T-helper 2 cell (primary cell): ENCODE measurements around the gene CHIT1.

Source experiments
- DNase-seq, 5 experiments: peaks; one replicate each; pipeline versions ENCODE4 v3.0.0 to v3.0.0-alpha.2; 2012 to 2022

The CHIT1 gene

GRCh38 chr1:203187689-203188264 is 41.7 kb downstream of the CHIT1 start:
- DNase-seq: no peak

- no peak for DNase-seq
Measured at GRCh38 chr1:203187304-203187685, 42.2 kb downstream of the CHIT1 start.

- no peak for DNase-seq
Measured at GRCh38 chr1:203186446-203187303, 42.8 kb downstream of the CHIT1 start, which contains the start of gene CHI3L1. CHI3L1 (minus strand) TSS chr1:203186704; CDS start chr1:203186623, 81 bp downstream.

- DNase-seq: no peak
Measured at GRCh38 chr1:203186091-203186445, 43.4 kb downstream of the CHIT1 start.

DNA sequence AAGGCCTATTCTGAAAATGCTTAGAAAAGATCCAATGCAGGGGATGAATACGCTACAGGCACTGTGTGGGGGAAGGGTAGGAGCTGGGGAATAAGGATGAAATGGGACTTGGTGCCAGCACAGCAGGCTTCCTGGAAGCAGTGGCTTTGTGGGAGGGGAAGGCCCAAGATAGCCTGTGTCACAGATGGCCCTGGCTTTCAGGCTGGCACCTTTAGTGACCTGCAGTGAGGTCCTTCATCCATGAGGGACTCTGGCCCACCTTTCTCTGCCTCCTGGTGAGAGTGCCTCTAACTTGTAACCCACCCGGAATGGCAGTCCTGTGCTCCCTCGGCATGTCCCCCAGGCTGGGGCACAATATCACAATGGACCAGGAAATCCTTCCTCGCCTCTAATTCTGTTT is 43.9 kb downstream of the CHIT1 start:
- no peak for DNase-seq

DNA sequence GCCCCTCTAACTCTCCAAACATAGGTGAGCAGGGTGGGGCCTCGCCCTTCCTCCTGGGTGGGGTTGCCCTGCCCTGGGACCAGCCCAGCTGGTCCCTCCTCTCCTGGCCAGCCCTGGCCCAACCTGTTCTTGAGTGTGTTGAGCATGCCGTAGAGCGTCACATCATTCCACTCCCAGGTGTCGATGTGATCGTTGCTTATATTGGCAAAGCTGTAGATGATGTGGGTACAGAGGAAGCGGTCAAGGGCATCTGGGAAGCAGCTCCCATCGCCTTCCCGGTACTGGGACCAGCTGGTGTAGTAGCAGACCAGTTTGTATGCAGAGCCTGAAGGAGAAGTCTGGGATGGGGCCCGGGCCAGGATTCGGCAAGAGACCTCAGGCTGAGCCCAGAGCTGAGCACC is 44.4 kb downstream of the CHIT1 start:
- no peak for DNase-seq

GRCh38 chr1:203184467-203184866 is 45.0 kb downstream of the CHIT1 start:
- no peak for DNase-seq

DNA sequence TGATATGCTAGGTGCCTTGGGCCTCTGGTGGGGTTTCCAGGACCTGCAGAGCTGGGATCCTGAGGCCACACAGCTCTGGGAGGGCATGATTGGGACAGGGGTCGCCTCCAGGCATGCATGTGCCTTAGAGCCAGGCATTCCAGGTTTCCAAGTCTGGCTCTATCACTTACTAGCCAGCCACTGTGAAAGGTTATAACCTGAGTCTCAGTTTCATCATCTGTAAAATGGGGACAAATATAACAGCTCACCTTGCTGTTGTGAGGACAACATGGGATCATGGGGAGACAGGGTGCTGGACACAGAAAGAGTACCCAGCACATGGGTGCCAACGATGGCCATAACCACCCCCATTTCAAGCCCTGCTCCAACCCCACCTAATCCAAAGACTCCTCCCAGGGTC is 45.6 kb downstream of the CHIT1 start:
- no peak for DNase-seq

DNA sequence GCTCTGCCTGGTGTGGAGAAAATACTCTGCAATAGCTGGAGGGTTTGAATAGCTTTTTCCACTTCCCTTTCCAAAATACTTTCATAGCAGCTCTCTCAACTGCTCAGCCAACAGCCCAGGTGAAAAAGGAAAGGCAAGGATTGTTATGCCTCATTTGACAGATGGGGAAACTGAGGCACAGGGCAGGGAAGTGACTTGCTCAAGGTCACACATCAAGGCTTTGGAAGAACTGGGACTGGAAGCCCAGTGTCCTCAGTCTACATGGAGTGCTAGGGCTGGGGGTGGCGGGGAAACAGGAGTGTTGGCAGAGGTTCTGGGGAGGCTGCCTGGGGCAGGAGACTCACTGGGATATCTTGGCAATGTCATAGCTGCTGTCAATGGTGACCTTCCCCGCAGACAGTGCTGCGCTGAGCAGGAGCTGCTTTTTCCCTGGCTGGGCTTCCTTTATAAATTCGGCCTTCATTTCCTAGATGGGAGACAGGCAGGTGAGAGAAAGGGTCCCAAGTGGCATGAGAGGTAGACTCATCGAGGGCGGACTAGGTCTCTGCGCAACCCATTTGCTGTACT is 47.0 kb downstream of the CHIT1 start:
- DNase-seq: no peak

GRCh38 chr1:203181586-203182386 is 47.7 kb downstream of the CHIT1 start:
- no peak for DNase-seq

GRCh38 chr1:203180611-203181330 is 48.7 kb downstream of the CHIT1 start:
- DNase-seq: no peak

DNA sequence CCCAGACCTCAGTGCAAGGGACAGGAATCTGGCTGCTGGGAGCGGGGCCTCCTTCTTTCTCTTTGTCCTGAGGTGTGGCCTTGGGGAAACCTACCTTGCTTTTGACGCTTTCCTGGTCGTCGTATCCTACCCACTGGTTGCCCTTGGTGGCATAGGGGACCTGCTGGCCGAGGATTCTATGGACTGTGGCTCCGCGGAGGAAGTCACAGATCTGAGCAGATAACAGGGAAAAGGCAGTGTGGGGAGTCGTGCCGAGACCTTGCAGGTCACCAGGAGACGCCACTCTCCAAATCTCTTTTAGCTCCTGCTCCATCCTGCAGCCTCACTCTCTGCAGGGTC is 49.8 kb downstream of the CHIT1 start:
- DNase-seq: no peak

DNA sequence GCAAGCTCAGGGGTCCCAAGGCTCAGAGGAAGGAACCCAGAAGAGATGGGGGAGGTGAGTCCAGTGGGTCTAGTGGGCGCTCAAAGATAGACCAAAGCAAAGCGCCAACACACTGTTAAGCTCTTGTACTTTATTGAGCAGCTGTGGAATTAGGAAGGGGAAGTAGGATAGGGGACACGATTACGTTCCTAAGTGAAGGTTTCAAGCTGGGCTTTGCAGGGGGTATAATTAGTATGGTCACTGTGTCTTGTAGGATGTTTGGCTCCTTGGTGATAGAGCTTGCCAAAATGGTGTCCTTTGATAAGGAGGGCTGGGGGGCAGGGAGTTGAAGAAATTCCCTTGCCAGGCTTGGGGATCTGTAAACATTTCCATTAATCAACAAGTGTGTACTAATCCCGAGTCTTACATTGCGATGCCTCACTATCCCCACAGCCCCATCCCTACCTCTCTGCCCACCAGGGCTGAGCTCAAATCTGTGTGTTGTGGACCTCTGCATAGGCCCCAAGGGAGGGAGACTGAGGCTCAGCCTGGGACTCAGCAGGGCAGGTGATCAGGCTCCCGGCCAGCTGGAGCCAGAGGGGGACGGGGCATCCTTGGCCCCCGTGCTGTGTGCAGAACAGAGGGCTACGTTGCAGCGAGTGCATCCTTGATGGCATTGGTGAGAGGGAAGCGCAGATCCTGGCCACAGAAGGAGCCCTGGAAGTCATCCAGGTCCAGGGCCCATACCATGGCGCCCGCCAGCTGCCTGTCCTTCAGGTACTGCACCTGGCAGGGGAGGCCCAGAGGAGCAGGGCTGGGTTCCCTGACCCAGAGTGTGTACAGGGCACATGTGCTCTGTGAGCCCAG is 50.4 kb downstream of the CHIT1 start:
- DNase-seq: no peak

DNA sequence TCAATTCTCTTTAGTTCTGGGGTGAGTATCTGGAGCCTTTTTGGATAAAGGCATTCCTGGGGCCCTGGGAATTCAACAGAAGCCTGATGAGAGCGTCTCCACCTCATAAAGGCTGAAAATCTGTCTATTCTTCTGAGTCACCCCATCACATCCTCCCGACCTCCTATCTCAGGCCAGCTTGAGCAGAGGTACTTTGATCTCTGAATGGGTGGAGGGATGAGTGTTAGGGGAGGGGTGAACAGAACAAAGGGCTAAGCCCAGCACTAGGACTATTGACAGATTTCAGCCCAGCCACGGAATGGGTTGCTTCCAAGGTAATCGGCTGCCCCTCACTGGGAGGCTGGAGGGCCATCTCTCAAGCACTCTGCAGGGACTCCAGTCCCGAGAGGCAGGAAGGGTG is 51.4 kb downstream of the CHIT1 start:
- DNase-seq: no peak

GRCh38 chr1:203177470-203178039 is 51.9 kb downstream of the CHIT1 start:
- no peak for DNase-seq

- DNase-seq: no peak
Measured at GRCh38 chr1:203177036-203177405, 52.5 kb downstream of the CHIT1 start.

GRCh38 chr1:203176273-203177035 is 53.0 kb downstream of the CHIT1 start:
- no peak for DNase-seq

GRCh38 chr1:203175827-203176241 is 53.6 kb downstream of the CHIT1 start:
- no peak for DNase-seq

GRCh38 chr1:203175237-203175826 is 54.1 kb downstream of the CHIT1 start, which contains the start of gene MYBPH:
MYBPH (minus strand) TSS chr1:203175826; CDS start chr1:203175755, 71 bp downstream.
- no peak for DNase-seq
